HG03520 (cell line): ENCODE measurements around the gene CTBP2.

ENCODE experiments used
- ATAC-seq: cut with Tn5 transposase; IDR thresholded peaks from one replicate; pipeline ENCODE4 v1.9.1; 2021; ENCODE audit warnings: mild to moderate bottlenecking, moderate library complexity; ENCODE audit not compliant: unreplicated experiment

CTBP2 gene

GRCh38 chr10:125159932-125160855, at the start of gene CTBP2:
Gene CTBP2, minus strand, starts transcription at chr10:125160563.
- ATAC-seq, result no peak

GRCh38 chr10:125209591-125210355, 49.4 kb upstream of the CTBP2 start:
- no peak for ATAC-seq

DNA sequence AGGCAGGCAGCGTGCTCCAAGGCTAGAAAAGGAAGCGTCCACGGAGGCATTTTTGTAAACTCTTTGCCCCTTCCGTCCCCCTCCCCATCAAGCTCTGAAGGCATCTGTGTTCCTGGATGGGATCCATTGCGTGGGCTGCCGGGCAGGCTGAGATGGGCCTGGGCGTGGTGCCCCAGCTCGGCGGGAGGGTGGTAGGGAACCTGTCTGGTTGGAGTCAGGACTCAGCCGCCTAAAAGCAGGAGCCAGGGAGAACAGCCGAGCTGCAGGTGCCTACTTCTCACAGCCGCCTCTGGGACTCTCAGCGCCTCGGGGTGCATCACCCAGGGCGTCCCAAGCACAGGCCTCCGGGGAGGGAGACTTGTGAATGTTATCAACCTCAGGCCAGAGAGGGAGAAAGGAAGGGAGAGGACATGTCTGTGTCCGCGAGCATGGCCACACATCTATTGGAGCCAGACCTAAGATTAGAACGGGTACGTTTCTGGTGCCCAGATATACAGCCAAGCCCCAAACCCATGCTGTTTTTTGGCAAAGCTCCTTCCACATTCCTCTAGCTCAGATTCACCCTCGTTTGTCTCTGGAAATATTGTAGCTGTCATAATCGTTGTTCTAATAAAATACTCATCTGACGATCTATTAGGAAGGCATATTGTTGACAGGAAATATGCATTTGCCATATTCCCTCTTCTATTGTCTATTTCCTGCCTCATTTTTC, 48.6 kb upstream of the CTBP2 start:
- ATAC-seq, result no peak

DNA sequence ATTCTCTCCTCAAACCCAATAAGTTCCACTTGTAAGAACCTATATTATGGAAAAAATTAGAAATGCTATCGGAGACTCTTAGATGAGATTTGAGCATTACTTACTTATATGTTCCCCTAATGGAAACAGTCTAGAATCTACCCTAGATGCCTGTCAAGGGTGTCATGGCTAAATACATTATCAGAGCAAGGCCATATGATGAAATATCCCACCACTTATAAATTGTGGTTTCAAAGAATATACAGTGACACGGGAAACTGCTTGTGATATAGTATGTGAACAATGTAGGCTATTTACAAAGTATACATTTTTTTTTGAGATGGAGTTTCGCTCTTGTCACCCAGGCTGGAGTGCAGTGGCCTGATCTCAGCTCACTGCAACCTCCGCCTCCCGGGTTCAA, 46.3 kb upstream of the CTBP2 start:
- no peak for ATAC-seq

DNA sequence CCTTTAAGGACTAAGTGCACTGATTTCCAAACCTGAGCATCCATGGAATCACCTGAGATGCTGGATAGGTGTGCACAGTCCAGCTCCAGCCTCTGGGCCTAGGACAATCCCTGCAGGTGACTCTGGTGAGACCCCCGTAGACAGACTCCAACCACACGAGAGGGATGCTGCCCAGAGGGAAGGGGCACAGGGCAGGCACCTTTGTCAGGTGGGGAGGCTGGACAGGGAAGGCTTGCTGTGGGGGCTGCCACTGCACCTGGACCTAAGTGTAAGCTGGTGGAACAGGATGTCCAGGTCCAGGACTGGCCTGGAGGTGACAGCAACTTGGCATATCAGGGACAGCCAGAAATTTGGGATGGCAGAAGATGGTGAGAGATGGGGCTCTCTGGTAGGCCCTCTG, 45.1 kb upstream of the CTBP2 start:
- ATAC-seq, result no peak

DNA sequence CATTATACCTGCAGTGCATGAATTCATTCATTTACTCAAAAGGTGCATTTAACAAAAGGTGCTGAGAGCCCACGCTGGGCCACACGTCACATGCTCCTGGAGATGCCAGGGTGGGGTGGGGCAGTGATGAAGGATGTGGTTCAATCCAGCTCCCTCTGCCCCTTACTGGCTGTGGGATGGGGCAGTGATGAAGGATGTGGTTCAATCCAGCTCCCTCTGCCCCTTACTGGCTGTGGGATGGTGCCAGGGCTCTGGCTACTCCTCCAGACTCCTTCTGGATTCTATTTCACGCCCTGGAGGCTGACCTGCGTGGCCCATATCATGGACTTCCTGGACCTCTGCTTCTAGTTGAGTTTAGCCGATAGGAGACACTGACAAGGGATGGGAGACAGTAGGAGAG, 44.0 kb upstream of the CTBP2 start:
- no peak for ATAC-seq

DNA sequence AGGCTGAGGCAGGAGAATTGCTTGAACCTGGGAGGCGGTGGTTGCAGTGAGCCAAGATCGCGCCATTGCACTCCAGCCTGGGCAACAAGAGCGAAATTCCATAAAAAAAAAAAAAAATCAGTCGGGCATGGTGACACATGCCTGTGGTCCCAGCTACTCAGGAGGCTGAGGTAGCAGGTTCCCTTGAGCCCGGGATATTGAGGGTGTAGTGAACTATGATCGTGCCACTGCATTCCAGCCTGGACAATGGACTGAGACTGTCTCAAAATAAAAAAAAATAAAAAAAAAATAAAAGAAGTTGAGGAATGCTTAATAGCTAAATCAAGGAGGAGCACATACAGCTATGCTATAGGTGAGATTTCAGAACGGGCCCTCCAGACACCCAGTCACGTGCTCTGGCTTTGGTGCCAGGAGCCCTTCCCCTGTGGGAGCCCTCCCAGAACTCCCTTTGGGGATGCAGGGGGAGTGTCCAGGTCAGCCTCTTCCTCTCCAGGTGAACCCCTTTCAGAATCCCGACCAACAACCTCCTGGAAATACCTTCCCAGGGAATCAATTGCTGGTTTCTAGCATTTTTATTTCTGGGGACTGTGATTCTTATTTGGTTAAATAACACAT, 42.9 kb upstream of the CTBP2 start:
- no peak for ATAC-seq

GRCh38 chr10:125201791-125202622, 41.6 kb upstream of the CTBP2 start:
- ATAC-seq, result no peak

DNA sequence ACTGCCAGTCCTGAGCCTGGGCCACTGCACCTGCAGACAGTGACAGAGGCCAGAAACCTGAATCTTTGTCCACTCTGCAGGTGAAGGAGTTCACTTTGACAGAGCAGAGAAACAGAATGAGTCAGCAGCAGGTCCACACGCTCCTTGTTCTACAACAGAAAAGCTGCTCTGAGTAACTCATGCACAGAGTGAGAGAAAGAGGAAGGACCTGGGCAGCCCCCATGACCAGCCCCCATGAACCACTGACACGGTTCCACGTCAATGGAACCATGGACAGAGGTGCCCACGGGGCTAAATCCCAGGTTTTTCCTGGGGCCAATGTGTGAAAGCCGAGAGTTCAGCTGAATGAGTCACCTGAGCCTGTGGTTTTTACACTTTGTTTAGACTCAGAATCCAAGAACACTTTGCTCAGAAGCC, 40.8 kb upstream of the CTBP2 start:
- peak; percentile 97 for ATAC-seq

DNA sequence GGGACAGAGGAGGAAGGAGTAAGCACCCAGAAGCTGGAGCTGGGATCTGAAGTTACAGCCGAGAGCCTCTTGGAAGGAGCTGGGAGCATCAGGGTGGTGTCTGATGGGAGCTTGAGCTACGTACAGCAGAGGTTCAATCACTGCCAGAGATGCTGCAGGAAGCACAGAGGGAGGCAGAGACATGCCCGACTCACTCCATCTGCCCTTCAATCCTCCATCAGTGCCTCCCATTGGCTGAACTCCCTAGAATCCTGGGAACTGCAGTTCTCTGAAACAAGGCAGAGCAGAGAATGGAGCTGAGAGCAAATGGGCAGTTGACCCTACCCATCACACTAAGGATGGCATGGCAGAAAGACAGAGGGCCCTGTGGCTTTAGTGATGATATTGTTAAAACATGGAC, 40.0 kb upstream of the CTBP2 start:
- no peak for ATAC-seq

DNA sequence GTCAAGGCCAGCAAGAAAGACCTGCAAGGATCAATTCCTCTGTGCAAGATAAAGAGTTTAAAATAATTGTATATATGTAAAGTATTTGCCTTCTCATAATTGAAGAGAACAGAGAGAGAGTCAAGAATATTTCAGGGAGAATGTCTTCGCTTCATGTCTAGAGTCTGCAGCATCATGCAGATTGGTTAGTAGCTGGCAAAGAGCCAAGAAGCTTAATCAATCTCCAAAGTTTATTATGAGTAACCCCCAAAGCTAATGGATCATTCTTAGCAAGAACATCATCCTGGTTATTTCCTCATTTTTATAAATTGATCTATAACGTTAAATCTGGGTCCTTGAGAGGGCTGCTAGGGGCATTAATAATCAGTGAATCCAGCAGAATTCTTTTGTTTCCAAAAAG, 38.9 kb upstream of the CTBP2 start:
- ATAC-seq, result no peak

- no peak for ATAC-seq
Observed at GRCh38 chr10:125194814-125195213, 34.5 kb upstream of the CTBP2 start.

DNA sequence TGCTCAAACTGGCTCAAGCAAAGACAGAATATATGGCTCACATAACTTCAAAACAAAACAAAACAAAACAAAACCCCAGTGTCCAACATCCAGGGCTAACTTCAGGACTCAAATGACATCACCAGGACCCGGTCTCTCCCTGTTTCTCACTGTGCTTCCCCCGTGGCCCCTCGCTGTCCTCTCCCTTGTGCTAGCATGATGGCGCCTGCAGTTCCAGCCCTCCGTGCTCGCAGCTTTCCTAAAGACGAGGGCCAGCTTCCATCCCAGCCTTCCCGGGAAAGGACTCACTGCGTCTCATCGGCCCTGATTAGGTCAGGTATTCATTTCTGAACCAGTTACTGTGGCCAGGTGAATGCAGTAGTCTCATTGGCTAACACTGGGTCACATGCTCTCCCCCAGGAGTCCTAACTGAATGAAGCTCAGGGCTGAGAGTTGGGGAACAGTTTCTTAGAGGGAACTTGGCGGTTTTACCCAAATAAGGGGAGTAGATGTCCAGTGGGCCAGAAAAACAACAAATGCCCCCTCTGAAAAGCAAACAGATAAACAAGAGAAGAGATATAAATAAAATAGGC, 33.0 kb upstream of the CTBP2 start:
- ATAC-seq, result no peak

DNA sequence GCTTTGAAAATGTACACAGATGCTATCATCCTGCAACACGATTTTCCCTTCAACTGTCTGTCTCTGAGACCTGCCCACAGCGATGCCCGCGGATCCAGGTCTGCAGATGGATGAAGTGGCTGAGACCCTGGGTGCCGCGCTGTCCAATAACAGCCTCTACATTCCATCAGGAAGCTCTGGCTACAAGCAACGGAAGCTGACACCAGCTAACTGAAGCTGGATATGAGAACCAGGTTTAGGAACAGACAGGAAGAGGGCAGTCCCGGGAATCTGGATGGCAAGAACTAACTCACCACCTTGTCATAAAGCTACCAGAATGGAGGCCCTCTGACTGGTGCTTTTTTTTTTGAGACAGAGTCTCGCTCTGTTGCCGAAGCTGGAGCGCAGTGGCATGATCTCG, 32.3 kb upstream of the CTBP2 start:
- no peak for ATAC-seq

- no peak for ATAC-seq
Observed at GRCh38 chr10:125192005-125192404, 31.6 kb upstream of the CTBP2 start.

DNA sequence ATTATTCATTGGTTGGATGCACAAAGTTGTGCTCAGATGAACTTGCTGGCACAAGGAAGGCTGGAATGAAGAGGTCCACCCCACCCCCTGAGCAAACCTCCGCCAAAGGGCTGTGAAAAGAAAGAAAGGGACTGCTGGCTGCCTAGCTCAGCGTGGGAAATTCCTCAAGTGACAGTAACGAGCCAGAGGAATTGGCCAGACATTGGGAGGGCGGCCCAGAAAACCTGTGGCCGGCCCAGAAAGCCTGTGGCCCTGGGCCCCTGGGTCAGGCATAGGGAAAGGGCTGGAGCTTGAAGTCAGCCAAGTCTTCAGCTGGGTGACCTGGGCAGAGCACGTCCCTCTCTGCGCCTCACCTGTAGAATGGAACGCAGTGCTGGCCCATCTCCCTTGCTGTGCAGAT, 30.6 kb upstream of the CTBP2 start:
- no peak for ATAC-seq

GRCh38 chr10:125190414-125190813, 30.1 kb upstream of the CTBP2 start:
- no peak for ATAC-seq

DNA sequence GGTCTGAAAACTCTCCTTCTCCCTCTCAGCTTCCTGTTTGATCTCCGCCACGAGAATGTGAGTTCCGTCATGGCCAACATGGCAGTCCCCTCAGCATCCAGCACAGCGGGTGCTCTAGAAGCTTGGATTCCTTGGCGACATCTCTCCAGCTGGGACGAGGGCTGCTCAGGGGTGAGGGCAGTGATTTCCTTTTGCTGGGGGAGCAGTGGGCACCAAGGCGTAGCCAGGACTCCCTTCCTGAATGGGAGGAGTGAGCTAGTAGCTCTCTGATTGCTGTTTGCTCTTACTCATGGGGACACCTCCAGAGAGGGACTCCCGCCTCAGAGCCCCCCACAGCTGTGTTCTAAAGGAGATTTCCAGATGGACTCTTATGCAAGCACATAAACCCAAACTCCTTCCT, 28.8 kb upstream of the CTBP2 start:
- ATAC-seq, result no peak

GRCh38 chr10:125187238-125188194, 27.2 kb upstream of the CTBP2 start:
- no peak for ATAC-seq
